IMR-90 (cell line): ENCODE results near the gene SEC14L1. TPM values are rescaled to one million over a fixed set of nuclear protein-coding genes. Genes with fewer than 3 reads are reported as not detected.

ENCODE experiments used
- ATAC-seq: fragments of 200-7000 bp; cut with Tn5 transposase; 2 replicates; pipeline ENCODE4 v1.9.1; 2020; ENCODE audit warnings: low read depth, mild to moderate bottlenecking, moderate library complexity
- BruUV-seq: library from RNA; stranded (reverse); fragments of 400-500 nt; replicated peaks from 2 replicates; lab custom pipeline; 2021; lab: Mats Ljungman, UMichigan
- CTCF ChIA-PET: fragments of 300-600 bp; formaldehyde crosslinking; extraction: SDS; loops from one replicate; lab custom pipeline; 2021; ENCODE audit warnings: antibody characterized with exemption; lab: Yijun Ruan, JAX
- POLR2A ChIA-PET: fragments of 300-600 bp; sonication (Branson Sonifier 250); formaldehyde crosslinking; loops from one replicate; lab custom pipeline; 2022; ENCODE audit warnings: antibody characterized with exemption; ENCODE audit not compliant: unreplicated experiment; lab: Charles Lee
- DNase-seq: peaks from one replicate; pipeline ENCODE4 v3.0.0; 2013
- H2AFZ ChIP-seq: replicated peaks from 2 replicates; pipeline ENCODE3; 2013; ENCODE audit warnings: low read length, mild to moderate bottlenecking; ENCODE audit not compliant: poor library complexity
- H2AK5ac ChIP-seq: 2 replicates; pipeline ENCODE4 v1.6.1; 2013; ENCODE audit warnings: low read depth, low read length, inconsistent platforms
- H2AK9ac ChIP-seq: replicated peaks from 2 replicates; pipeline ENCODE3; 2013; ENCODE audit warnings: mild to moderate bottlenecking, low read depth, low read length, moderate library complexity; ENCODE audit not compliant: poor library complexity
- H2BK120ac ChIP-seq: 2 replicates; pipeline ENCODE4 v1.6.1; 2013; ENCODE audit warnings: low read depth, low read length, inconsistent platforms
- H2BK15ac ChIP-seq: 3 replicates; pipeline ENCODE4 v1.6.1; 2013; ENCODE audit warnings: low read depth, low read length, inconsistent platforms
- H2BK20ac ChIP-seq: 2 replicates; pipeline ENCODE4 v1.6.1; 2013; ENCODE audit warnings: low read depth, mild to moderate bottlenecking, inconsistent platforms, low read length, moderate library complexity
- H2BK5ac ChIP-seq: 2 replicates; pipeline ENCODE4 v1.6.1; 2013; ENCODE audit warnings: mild to moderate bottlenecking, low read depth, low read length, inconsistent platforms; ENCODE audit not compliant: poor library complexity, severe bottlenecking
- H3K14ac ChIP-seq: replicated peaks from 2 replicates; pipeline ENCODE4 v1.6.1; 2013; ENCODE audit warnings: low read depth, low read length, inconsistent platforms
- H3K18ac ChIP-seq: 2 replicates; pipeline ENCODE4 v1.6.1; 2013; ENCODE audit warnings: low read depth, low read length, control low read depth
- H3K23ac ChIP-seq: 2 replicates; pipeline ENCODE4 v1.6.1; 2013; ENCODE audit warnings: low read depth, low read length, inconsistent platforms
- H3K27ac ChIP-seq: 2 replicates; pipeline ENCODE4 v1.5.1; 2013; ENCODE audit warnings: mild to moderate bottlenecking, control low read depth, low read length; ENCODE audit not compliant: insufficient read depth
- H3K27me3 ChIP-seq: 2 replicates; pipeline ENCODE4 v1.6.1; 2013; ENCODE audit warnings: low read length; ENCODE audit not compliant: control insufficient read depth, insufficient read depth
- H3K36me3 ChIP-seq: 2 replicates; pipeline ENCODE4 v1.6.1; 2013; ENCODE audit warnings: low read length, mixed read lengths; ENCODE audit not compliant: control insufficient read depth, insufficient read depth
- H3K4ac ChIP-seq: 2 replicates; pipeline ENCODE4 v1.6.1; 2013; ENCODE audit warnings: low read depth, low read length, inconsistent platforms
- H3K4me1 ChIP-seq: 2 replicates; pipeline ENCODE4 v1.6.1; 2013; ENCODE audit warnings: low read length, mixed read lengths; ENCODE audit not compliant: control insufficient read depth, insufficient read depth
- H3K4me2 ChIP-seq: 2 replicates; pipeline ENCODE4 v1.6.1; 2013; ENCODE audit warnings: low read depth, mild to moderate bottlenecking, control low read depth, low read length, moderate library complexity
- H3K4me3 ChIP-seq: 2 replicates; pipeline ENCODE4 v1.5.1; 2013; ENCODE audit warnings: low read depth, mild to moderate bottlenecking, control low read depth, low read length, moderate library complexity; ENCODE audit not compliant: insufficient read depth
- H3K56ac ChIP-seq: 2 replicates; pipeline ENCODE4 v1.6.1; 2013; ENCODE audit warnings: low read length, inconsistent platforms; ENCODE audit not compliant: insufficient read depth; ENCODE audit errors: extremely low read depth
- H3K79me1 ChIP-seq, 2 experiments: 2 replicates each; pipeline ENCODE4 v1.6.1; 2013; ENCODE audit warnings: low read length in 2 of 2, inconsistent platforms in 1 of 2, low read depth in 1 of 2
- H3K9ac ChIP-seq: 2 replicates; pipeline ENCODE4 v1.6.1; 2013; ENCODE audit warnings: low read depth, low read length, control low read depth
- H3K9me1 ChIP-seq: 2 replicates; pipeline ENCODE4 v1.6.1; 2013; ENCODE audit warnings: low read length, inconsistent platforms; ENCODE audit not compliant: insufficient read depth
- H3K9me3 ChIP-seq: 2 replicates; pipeline ENCODE4 v1.6.1; 2013; ENCODE audit warnings: low read length; ENCODE audit not compliant: control insufficient read depth, insufficient read depth
- H4K20me1 ChIP-seq: 2 replicates; pipeline ENCODE4 v1.6.1; 2013; ENCODE audit warnings: low read length, inconsistent platforms; ENCODE audit not compliant: insufficient read depth
- H4K5ac ChIP-seq: 2 replicates; pipeline ENCODE4 v1.6.1; 2013; ENCODE audit warnings: mild to moderate bottlenecking, low read depth, low read length, control low read depth
- H4K8ac ChIP-seq, 2 experiments: 2 replicates each; pipeline ENCODE4 v1.6.1; 2013; ENCODE audit warnings: low read depth in 2 of 2, low read length in 2 of 2, control low read depth in 1 of 2, inconsistent platforms in 1 of 2
- H4K91ac ChIP-seq: 2 replicates; pipeline ENCODE4 v1.6.1; 2013; ENCODE audit warnings: low read depth, low read length, inconsistent platforms; ENCODE audit not compliant: insufficient read depth
- BHLHE40 ChIP-seq: fragments of 150-350 bp; IDR thresholded peaks from 2 replicates; pipeline ENCODE4 v1.6.1; 2016; ENCODE audit warnings: mild to moderate bottlenecking, low read depth, low read length
- CHD1 ChIP-seq: IDR thresholded peaks from 2 replicates; pipeline ENCODE4 v1.6.1; 2012; ENCODE audit warnings: low read depth, low read length, improper control_type of control experiment
- CTCF ChIP-seq: conservative IDR thresholded peaks from 2 replicates; pipeline ENCODE4 v1.5.1; 2012; ENCODE audit warnings: mild to moderate bottlenecking, low read depth, low read length, improper control_type of control experiment
- ELK1 ChIP-seq: fragments of 150-350 bp; IDR thresholded peaks from 2 replicates; pipeline ENCODE4 v1.6.1; 2016; ENCODE audit warnings: low read depth, mild to moderate bottlenecking, low read length, moderate library complexity, borderline replicate concordance
- FOS ChIP-seq: fragments of 150-350 bp; IDR thresholded peaks from 2 replicates; pipeline ENCODE4 v1.6.1; 2016; ENCODE audit warnings: low read depth, low read length
- MAFK ChIP-seq: IDR thresholded peaks from 2 replicates; pipeline ENCODE4 v1.6.1; 2012; ENCODE audit warnings: low read depth, low read length, improper control_type of control experiment
- MAZ ChIP-seq: IDR thresholded peaks from 2 replicates; pipeline ENCODE4 v1.6.1; 2012; ENCODE audit warnings: low read depth, mild to moderate bottlenecking, low read length, improper control_type of control experiment, moderate library complexity, borderline replicate concordance
- MXI1 ChIP-seq: IDR thresholded peaks from 2 replicates; pipeline ENCODE4 v1.6.1; 2012; ENCODE audit warnings: low read depth, mild to moderate bottlenecking, low read length, moderate library complexity, borderline replicate concordance
- NFE2L2 ChIP-seq: fragments of 150-350 bp; IDR thresholded peaks from 2 replicates; pipeline ENCODE4 v1.6.1; 2016; ENCODE audit warnings: low read depth, mild to moderate bottlenecking, low read length
- POLR2A ChIP-seq: IDR thresholded peaks from 2 replicates; pipeline ENCODE4 v1.6.1; 2012; ENCODE audit warnings: mild to moderate bottlenecking, low read depth, low read length
- RAD21 ChIP-seq: IDR thresholded peaks from 2 replicates; pipeline ENCODE4 v1.6.1; 2012; ENCODE audit warnings: low read length, improper control_type of control experiment
- RCOR1 ChIP-seq: IDR thresholded peaks from 2 replicates; pipeline ENCODE4 v1.6.1; 2012; ENCODE audit warnings: mild to moderate bottlenecking, low read length, improper control_type of control experiment; ENCODE audit not compliant: insufficient replicate concordance
- RFX5 ChIP-seq: IDR thresholded peaks from 2 replicates; pipeline ENCODE4 v1.8.0; 2012; ENCODE audit warnings: low read depth, mild to moderate bottlenecking, low read length, moderate library complexity
- SMC3 ChIP-seq: fragments of 150-350 bp; IDR thresholded peaks from 2 replicates; pipeline ENCODE4 v1.6.1; 2016; ENCODE audit warnings: low read depth, mild to moderate bottlenecking, antibody characterized with exemption, low read length, moderate library complexity
- USF2 ChIP-seq: fragments of 150-350 bp; IDR thresholded peaks from 2 replicates; pipeline ENCODE4 v1.6.1; 2017; ENCODE audit warnings: mild to moderate bottlenecking, antibody characterized with exemption, low read length, low read depth
- WGBS, 2 experiments: methylation state at CpG; one replicate each; pipeline versions ENCODE4 v1.1.5 to v1.1.7; 2013; ENCODE audit warnings: missing lambda C conversion rate in 2 of 2; ENCODE audit not compliant: insufficient read length in 1 of 2; ENCODE audit errors: extremely low coverage in 2 of 2; 5-methylcytosine and 5-hydroxymethylcytosine counted together
- dilution Hi-C: fragments of 300-500 bp; cut with HindIII; formaldehyde crosslinking; loops from one replicate; pipeline ENCODE4 v1.14.3; 2018; ENCODE audit warnings: low sequenced_read_pairs; ENCODE audit not compliant: unreplicated experiment
- in situ Hi-C: fragments of 300-500 bp; cut with MboI; formaldehyde crosslinking; loops from 3 replicates; pipeline ENCODE4 v1.14.3; 2019; ENCODE audit warnings: low sequenced_read_pairs, inconsistent platforms, mixed read lengths
- intact Hi-C: fragments of 100-400 bp; cut with micrococcal nuclease; formaldehyde crosslinking; loops from 2 replicates; pipeline ENCODE4 v1.10.0; 2022
- polyA plus RNA-seq, 3 experiments: library from polyadenylated mRNA; depleted of rRNA; stranded (reverse); fragments of >200 nt; gene quantifications; 2 replicates each; pipeline ENCODE4 v1.2.3, GENCODE V29; 2012; ENCODE audit warnings: low replicate concordance in 1 of 3
- total RNA-seq: library from RNA; depleted of rRNA; stranded (reverse); fragments of >200 nt; gene quantifications from 2 replicates; pipeline ENCODE4 v1.2.3, GENCODE V29; 2012

The SEC14L1 gene
- total and polyA plus RNA-seq, 2 of the 4 experiments (the other 2 are of a cell fraction), result 24.9 to 35.8 TPM

GRCh38 chr17:77235370-77235941 lies 94.7 kb downstream of the SEC14L1 start:
- peak overlapping the region; percentile 24 for H3K4me3 ChIP-seq
- H3K23ac ChIP-seq, result peak overlapping the region; percentile 78
- H3K27ac ChIP-seq, result peak overlapping the region; percentile 86
- POLR2A ChIA-PET, result no interaction called here
- dilution Hi-C loops, result no loop called here
- peak overlapping the region; percentile 81 for H2BK20ac ChIP-seq
- no TSS peak for BruUV-seq
- H4K5ac ChIP-seq, result peak overlapping the region; percentile 58
- H3K4me2 ChIP-seq, result peak overlapping the region; percentile 76
- H2AK9ac ChIP-seq, result peak overlapping the region; percentile 23
- no peaks in the 10 kb centered on the region for H3K79me1 ChIP-seq
- H4K8ac ChIP-seq, result peak overlapping the region; percentile 52 to 86
- ATAC-seq (peak; percentile 78), DNase-seq (peak; percentile 88)
- peak overlapping the region; percentile 65; the same call in 1 of the 2 replicates for H2AK5ac ChIP-seq
- in situ Hi-C loops, result loop anchor here (25.0 kb wide), 1 partner anchor 373 kb away; the partner anchor contains the start of gene MGAT5B
- H3K4me1 ChIP-seq, result peaks cover 9% of the 10 kb centered on the region
- H3K14ac ChIP-seq, result peak overlapping the region; percentile 85
- H3K27me3 ChIP-seq, result no peaks in the 10 kb centered on the region
- no peaks in the 10 kb centered on the region for H3K36me3 ChIP-seq
- no peaks in the 10 kb centered on the region; the same call in 1 of the 2 replicates for H3K9me1 ChIP-seq
- peak overlapping the region; percentile 94; the same call in 1 of the 3 replicates for H2BK15ac ChIP-seq
- H2AFZ ChIP-seq, result peak overlapping the region; percentile 66
- H4K91ac ChIP-seq, result peak overlapping the region; percentile 86
- H3K9ac ChIP-seq, result peak overlapping the region; percentile 44
- WGBS, 2 experiments, result no CpG with 5 or more reads among the region's 15 CpGs
- H2BK5ac ChIP-seq, result peak overlapping the region; percentile 68
- peak overlapping the region; percentile 84 for H2BK120ac ChIP-seq
- peaks cover 5% of the 10 kb centered on the region for H3K9me3 ChIP-seq
- intact Hi-C loops, result no loop called here
- H3K56ac ChIP-seq, result peak overlapping the region; percentile 70; the same call in 1 of the 2 replicates
- CTCF ChIA-PET, result interaction anchor here (0.7 to 1.9 kb wide), 3 partner anchors 13 to 147 kb away, joined by 3 to 4 read pairs (median 4); no protein-coding TSS in a partner anchor
- H4K20me1 ChIP-seq, result no peaks in the 10 kb centered on the region; the same call in 1 of the 2 replicates
- H3K4ac ChIP-seq, result peak overlapping the region; percentile 75
- H3K18ac ChIP-seq, result peak overlapping the region; percentile 40
- peak; percentile 69 for TF ChIP-seq NFE2L2
- no peak for TF ChIP-seq RFX5
- no peak for TF ChIP-seq POLR2A
- no peak for TF ChIP-seq FOS
- no peak for TF ChIP-seq RAD21
- no peak for TF ChIP-seq USF2
- no peak for TF ChIP-seq RCOR1
- TF ChIP-seq MXI1, result peak; percentile 36; the same call in 1 of the 2 replicates
- TF ChIP-seq MAZ, result no peak
- no peak for TF ChIP-seq CHD1
- TF ChIP-seq MAFK, result peak; percentile 80
- TF ChIP-seq CTCF, result no peak
- no peak for TF ChIP-seq SMC3
- no peak for TF ChIP-seq BHLHE40
- TF ChIP-seq ELK1, result no peak
